Keratinocyte (primary cell): ENCODE data around the gene MRPS5. TPM values are rescaled to one million over a fixed set of nuclear protein-coding genes. Genes with fewer than 3 reads are reported as not detected.
A peak's percentile ranks its signal among the peaks of the same experiment; 100 is the strongest.

Experiments used
- DNase-seq: peaks from one replicate; pipeline ENCODE4 v3.0.0-alpha.2; 2011; ENCODE audit warnings: low read depth, missing footprints, low spot score
- FAIRE-seq: peaks from 2 replicates; lab custom pipeline; 2011; peaks lifted over from hg19 to GRCh38; lab: Jason Lieb, UNC
- H2AFZ ChIP-seq: 2 replicates; pipeline ENCODE4 v1.6.0; 2012; ENCODE audit warnings: low read length, control low read depth, inconsistent platforms; ENCODE audit not compliant: control insufficient read depth
- H3K27ac ChIP-seq: 2 replicates; pipeline ENCODE4 v1.5.1; 2011; ENCODE audit warnings: low read length; ENCODE audit not compliant: control insufficient read depth, insufficient read depth
- H3K27me3 ChIP-seq: 3 replicates; pipeline ENCODE4 v1.6.0; 2011; ENCODE audit warnings: low read length; ENCODE audit not compliant: control insufficient read depth, insufficient read depth; ENCODE audit errors: extremely low read depth
- H3K36me3 ChIP-seq, 2 experiments: 2 replicates in 1 of 2; 3 replicates in 1 of 2; pipeline ENCODE4 v1.5.1; 2011; ENCODE audit warnings: low read length in 2 of 2, mild to moderate bottlenecking in 1 of 2; ENCODE audit not compliant: control insufficient read depth in 2 of 2, insufficient read depth in 2 of 2; ENCODE audit errors: extremely low read depth in 1 of 2
- H3K4me1 ChIP-seq: 3 replicates; pipeline ENCODE4 v1.5.1; 2011; ENCODE audit warnings: low read length; ENCODE audit not compliant: control insufficient read depth, insufficient read depth; ENCODE audit errors: extremely low read depth
- H3K4me2 ChIP-seq: 3 replicates; pipeline ENCODE4 v1.6.0; 2011; ENCODE audit warnings: low read depth, low read length; ENCODE audit not compliant: control insufficient read depth, insufficient read depth; ENCODE audit errors: extremely low read depth
- H3K4me3 ChIP-seq, 3 experiments: fragments of 200-600 bp in 1 of 3; sonication (generic) in 1 of 3; 2 replicates in 2 of 3; 3 replicates in 1 of 3; pipeline ENCODE4 v1.5.1; 2011 to 2016; ENCODE audit warnings: low read length in 3 of 3, mild to moderate bottlenecking in 3 of 3, control low read depth in 2 of 3, inconsistent platforms in 1 of 3, low read depth in 1 of 3, mixed read lengths in 1 of 3, mixed run types in 1 of 3, moderate library complexity in 1 of 3; ENCODE audit not compliant: control insufficient read depth in 2 of 3, insufficient read depth in 2 of 3; ENCODE audit errors: extremely low read depth in 1 of 3
- H3K79me2 ChIP-seq: 2 replicates; pipeline ENCODE4 v1.6.0; 2012; ENCODE audit warnings: low read length; ENCODE audit not compliant: control insufficient read depth, insufficient read depth
- H3K9ac ChIP-seq: 3 replicates; pipeline ENCODE4 v1.6.0; 2011; ENCODE audit warnings: low read length; ENCODE audit not compliant: control insufficient read depth, insufficient read depth; ENCODE audit errors: extremely low read depth
- H3K9me1 ChIP-seq: 3 replicates; pipeline ENCODE4 v1.6.0; 2011; ENCODE audit warnings: low read length; ENCODE audit not compliant: control insufficient read depth, insufficient read depth; ENCODE audit errors: extremely low read depth
- H3K9me3 ChIP-seq: 2 replicates; pipeline ENCODE4 v1.5.1; 2012; ENCODE audit warnings: low read depth, low read length; ENCODE audit not compliant: control insufficient read depth
- H4K20me1 ChIP-seq: 3 replicates; pipeline ENCODE4 v1.6.0; 2011; ENCODE audit warnings: low read length; ENCODE audit not compliant: control insufficient read depth, insufficient read depth; ENCODE audit errors: extremely low read depth
- EZH2 ChIP-seq: IDR thresholded peaks from one replicate; pipeline ENCODE4 v1.6.1; 2012; ENCODE audit warnings: inconsistent platforms, mild to moderate bottlenecking, low read length, moderate library complexity
- dilution Hi-C: fragments of 300-500 bp; cut with MboI; formaldehyde crosslinking; loops from one replicate; pipeline ENCODE4 v1.7.0; 2020; ENCODE audit warnings: low sequenced_read_pairs; ENCODE audit not compliant: extremely low pct_ligation_motif_present
- polyA minus RNA-seq, 3 experiments: library from RNA; depleted of rRNA, polyadenylated mRNA; stranded (reverse); fragments of >200 nt; gene quantifications; 1 replicate in 1 of 3; 2 replicates in 1 of 3; 3 replicates in 1 of 3; pipeline ENCODE4 v1.2.3, GENCODE V29; 2011
- polyA plus RNA-seq, 5 experiments: library from polyadenylated mRNA; depleted of rRNA in 3 of 5; stranded (reverse) in 3 of 5; stranded (forward) in 1 of 5; unstranded in 1 of 5; fragments of >200 nt; gene quantifications; 1 replicate in 1 of 5; 2 replicates in 3 of 5; 3 replicates in 1 of 5; pipeline versions ENCODE4 v1.2.1 to v1.2.3, GENCODE V29; 2011 to 2012; ENCODE audit warnings: missing spikeins in 2 of 5, low read depth in 1 of 5, low replicate concordance in 1 of 5
- TF ChIP-seq, protein P1 (sequence below), 3 experiments: IDR thresholded peaks in 1 of 3; conservative IDR thresholded peaks in 1 of 3; optimal IDR thresholded peaks in 1 of 3; 2 replicates in 2 of 3; 3 replicates in 1 of 3; pipeline versions ENCODE3 to v1.5.1; 2011; ENCODE audit warnings: low read length in 3 of 3, mild to moderate bottlenecking in 3 of 3, moderate library complexity in 2 of 3, control low read depth in 1 of 3, inconsistent platforms in 1 of 3; ENCODE audit not compliant: insufficient read depth in 2 of 3; ENCODE audit errors: extremely low read depth in 1 of 3

MRPS5 gene
- polyA plus RNA-seq (52.2 to 64.9 TPM (median 56.7 TPM) in 3 replicates), polyA minus RNA-seq (27.3 to 29.8 TPM (median 28.7 TPM) in 3 replicates)
- polyA plus RNA-seq (2011; ENCODE audit: low read depth), result 81.3 TPM
- 40.9 and 47.9 TPM in 2 replicates for polyA plus RNA-seq (2011; cell fraction: cytosol; rRNA removed)
- 86.7 and 103 TPM in 2 replicates for polyA plus RNA-seq (2011; cell fraction: nucleus; rRNA removed)
- polyA plus RNA-seq (2012; ENCODE audit: low replicate concordance), result 40.9 and 51.0 TPM in 2 replicates
- polyA minus RNA-seq (2011; cell fraction: cytosol; rRNA and poly(A)+ RNA removed), result 27.6 TPM
- polyA minus RNA-seq (2011; cell fraction: nucleus; rRNA and poly(A)+ RNA removed), result 21.7 and 28.0 TPM in 2 replicates

DNA sequence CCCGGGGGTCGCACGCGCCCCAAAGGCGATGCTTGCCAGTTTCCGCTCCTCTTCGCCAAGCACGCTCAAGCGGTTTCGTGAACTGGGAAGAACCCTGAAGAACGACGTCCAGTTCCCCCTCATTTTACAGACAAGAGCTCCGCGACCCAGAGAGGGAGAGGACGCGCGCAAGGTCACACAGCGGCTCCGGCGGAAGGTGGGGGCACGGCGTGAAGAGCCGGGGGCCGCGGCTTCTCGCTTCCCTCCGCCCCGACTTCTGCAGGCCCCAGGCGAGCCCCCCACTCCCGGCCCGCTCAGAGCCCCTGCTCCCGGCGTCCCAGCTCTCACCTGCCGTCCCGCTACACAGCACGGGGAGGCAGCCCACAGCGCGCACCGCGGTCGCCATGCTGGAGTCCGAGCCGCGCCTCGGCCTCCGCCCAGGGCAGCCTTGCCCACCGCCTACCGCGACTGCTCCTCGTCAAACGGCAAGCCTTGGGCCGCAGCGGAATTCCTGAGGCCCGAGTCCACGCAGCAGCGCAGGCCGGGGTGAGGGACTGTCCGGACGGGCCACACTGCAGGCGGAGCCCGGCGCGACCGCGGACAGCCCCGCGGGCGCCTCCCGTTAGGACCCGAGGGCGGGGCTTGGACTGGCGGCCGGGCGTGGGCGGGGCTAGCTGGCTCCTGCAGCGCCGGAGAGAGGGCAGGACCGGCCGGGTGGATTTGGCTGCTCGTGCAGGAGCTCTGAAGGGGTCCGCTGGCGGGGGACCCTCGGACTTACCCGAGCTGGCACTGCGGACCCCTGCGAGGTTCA is at the start of gene MRPS5:
MRPS5 (minus strand) TSS at position 402 of the 790 bp plus-strand sequence; CDS start at position 385, 17 bp downstream.
- Histone ChIP-seq H3K4me1 (peaks cover 12% of the 10 kb centered on the region), H3K9me1 (no peaks in the 10 kb centered on the region), H3K4me2 (peak within 1 kb of the TSS; percentile 79), H3K36me3 (peaks cover 0 to 2% of the 10 kb centered on the region in 2 experiments), H3K27me3 (no peaks in the 10 kb centered on the region), H3K4me3 (peak within 1 kb of the TSS; percentile 99 to 100 (median 100)), H3K27ac (peak within 1 kb of the TSS; percentile 88), H2AFZ (peak within 1 kb of the TSS; percentile 95), H3K79me2 (peaks cover 38% of the 10 kb centered on the region), H3K9ac (peak within 1 kb of the TSS; percentile 95), H4K20me1 (no peaks in the 10 kb centered on the region), H3K9me3 (no peaks in the 10 kb centered on the region)
- DNase-seq (no peak), FAIRE-seq (no peak)
- TF ChIP-seq, protein P1, sequence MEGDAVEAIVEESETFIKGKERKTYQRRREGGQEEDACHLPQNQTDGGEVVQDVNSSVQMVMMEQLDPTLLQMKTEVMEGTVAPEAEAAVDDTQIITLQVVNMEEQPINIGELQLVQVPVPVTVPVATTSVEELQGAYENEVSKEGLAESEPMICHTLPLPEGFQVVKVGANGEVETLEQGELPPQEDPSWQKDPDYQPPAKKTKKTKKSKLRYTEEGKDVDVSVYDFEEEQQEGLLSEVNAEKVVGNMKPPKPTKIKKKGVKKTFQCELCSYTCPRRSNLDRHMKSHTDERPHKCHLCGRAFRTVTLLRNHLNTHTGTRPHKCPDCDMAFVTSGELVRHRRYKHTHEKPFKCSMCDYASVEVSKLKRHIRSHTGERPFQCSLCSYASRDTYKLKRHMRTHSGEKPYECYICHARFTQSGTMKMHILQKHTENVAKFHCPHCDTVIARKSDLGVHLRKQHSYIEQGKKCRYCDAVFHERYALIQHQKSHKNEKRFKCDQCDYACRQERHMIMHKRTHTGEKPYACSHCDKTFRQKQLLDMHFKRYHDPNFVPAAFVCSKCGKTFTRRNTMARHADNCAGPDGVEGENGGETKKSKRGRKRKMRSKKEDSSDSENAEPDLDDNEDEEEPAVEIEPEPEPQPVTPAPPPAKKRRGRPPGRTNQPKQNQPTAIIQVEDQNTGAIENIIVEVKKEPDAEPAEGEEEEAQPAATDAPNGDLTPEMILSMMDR (optimal IDR thresholded peaks at IDR 0.05 in 1 of 3, IDR thresholded peaks at IDR 0.05 in 1 of 3, conservative IDR thresholded peaks at IDR 0.05 in 1 of 3; ENCODE audit: extremely low read depth in 1 of 3, insufficient read depth in 2 of 3, low read length in 3 of 3), result no peak
- no peak for TF ChIP-seq EZH2
- dilution Hi-C loops, result no loop called here

DNA sequence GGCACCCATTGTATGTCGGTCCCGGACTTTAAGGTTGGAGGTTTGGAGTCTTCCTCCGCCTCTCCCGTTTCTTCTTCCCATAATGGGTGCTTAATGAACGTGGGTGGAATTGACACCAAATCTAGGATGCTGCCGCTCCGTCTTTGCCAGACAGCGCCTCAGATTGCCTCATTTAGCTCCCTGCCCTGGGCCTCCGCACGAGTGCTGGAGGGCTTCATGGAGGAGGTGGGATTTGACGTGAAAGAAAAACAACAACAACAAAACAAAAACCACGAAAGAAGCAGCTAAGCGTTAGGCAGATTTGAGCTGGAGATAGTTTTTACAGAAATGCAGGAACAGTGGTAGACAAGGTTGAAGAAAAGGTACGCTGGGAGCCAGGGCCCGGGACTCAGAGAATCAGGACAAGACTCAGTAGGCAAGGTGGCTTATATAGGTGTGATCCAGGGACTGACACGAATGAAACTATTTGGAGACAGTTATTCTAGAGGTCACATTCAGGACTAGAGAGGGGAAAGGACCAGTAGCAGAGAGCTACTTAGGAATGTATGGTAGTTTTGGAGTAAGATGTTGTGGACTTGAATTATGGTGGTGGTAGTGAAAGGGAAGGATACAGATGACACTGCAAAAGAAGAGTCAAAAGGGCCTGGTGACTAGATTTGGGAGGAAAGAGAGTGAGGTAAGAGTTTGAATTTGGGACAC is 44.6 kb upstream of the MRPS5 start:
- H3K79me2 ChIP-seq, result peaks cover 27% of the 10 kb centered on the region
- no peaks in the 10 kb centered on the region for H3K36me3 ChIP-seq
- no peaks in the 10 kb centered on the region for H3K9me3 ChIP-seq
- peaks cover 15% of the 10 kb centered on the region for H3K4me1 ChIP-seq
- no peak for FAIRE-seq
- peak overlapping the region; percentile 97 for H3K9ac ChIP-seq
- TF ChIP-seq, protein P1 (optimal IDR thresholded peaks at IDR 0.05 in 1 of 3, IDR thresholded peaks at IDR 0.05 in 1 of 3, conservative IDR thresholded peaks at IDR 0.05 in 1 of 3; ENCODE audit: extremely low read depth in 1 of 3, insufficient read depth in 2 of 3, low read length in 3 of 3), result no peak
- no peak for TF ChIP-seq EZH2
- H2AFZ ChIP-seq, result peak overlapping the region; percentile 100
- peak overlapping the region; percentile 96 for H3K27ac ChIP-seq
- no peaks in the 10 kb centered on the region for H3K9me1 ChIP-seq
- H3K4me2 ChIP-seq, result peak overlapping the region; percentile 87
- no peaks in the 10 kb centered on the region for H4K20me1 ChIP-seq
- dilution Hi-C loops, result no loop called here
- DNase-seq, result no peak
- no peaks in the 10 kb centered on the region for H3K27me3 ChIP-seq
- peak overlapping the region; percentile 85 to 90 (median 87) for H3K4me3 ChIP-seq
